ENCODE measurements around the gene MEGF11. TPM values are rescaled to one million over a fixed set of nuclear protein-coding genes. Genes with fewer than 3 reads are reported as not detected.

The MEGF11 gene
- total RNA-seq, 2 donors from 2014 or later, result not detected

DNA sequence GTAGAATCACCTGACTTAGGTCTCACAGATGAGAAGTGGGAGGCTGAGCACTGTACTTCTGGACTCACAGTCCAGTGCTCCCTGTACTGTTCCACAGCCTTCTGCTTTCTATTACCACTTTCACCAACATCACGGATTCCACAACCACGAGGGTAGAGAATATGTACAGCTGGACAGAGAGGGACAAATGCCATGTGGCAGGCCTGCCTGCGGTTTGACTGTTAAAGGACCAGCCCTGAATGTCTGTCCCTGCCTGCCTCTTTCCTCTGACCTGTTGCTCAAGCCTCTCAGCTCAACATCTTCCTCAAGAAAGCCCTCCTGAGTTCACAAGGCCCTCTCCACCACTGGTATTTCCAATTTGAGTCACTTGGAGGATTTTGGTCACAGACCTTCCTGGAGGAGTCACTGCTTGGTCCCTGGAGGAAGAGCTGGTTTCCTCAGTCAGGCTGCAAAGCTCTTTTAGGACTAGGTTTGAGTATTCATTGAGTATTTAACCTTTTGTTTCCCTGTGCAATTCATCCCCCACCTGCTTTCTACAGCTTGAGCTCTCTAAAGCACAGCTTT lies 335.1 kb downstream of the MEGF11 start:
- TF ChIP-seq, protein P1, sequence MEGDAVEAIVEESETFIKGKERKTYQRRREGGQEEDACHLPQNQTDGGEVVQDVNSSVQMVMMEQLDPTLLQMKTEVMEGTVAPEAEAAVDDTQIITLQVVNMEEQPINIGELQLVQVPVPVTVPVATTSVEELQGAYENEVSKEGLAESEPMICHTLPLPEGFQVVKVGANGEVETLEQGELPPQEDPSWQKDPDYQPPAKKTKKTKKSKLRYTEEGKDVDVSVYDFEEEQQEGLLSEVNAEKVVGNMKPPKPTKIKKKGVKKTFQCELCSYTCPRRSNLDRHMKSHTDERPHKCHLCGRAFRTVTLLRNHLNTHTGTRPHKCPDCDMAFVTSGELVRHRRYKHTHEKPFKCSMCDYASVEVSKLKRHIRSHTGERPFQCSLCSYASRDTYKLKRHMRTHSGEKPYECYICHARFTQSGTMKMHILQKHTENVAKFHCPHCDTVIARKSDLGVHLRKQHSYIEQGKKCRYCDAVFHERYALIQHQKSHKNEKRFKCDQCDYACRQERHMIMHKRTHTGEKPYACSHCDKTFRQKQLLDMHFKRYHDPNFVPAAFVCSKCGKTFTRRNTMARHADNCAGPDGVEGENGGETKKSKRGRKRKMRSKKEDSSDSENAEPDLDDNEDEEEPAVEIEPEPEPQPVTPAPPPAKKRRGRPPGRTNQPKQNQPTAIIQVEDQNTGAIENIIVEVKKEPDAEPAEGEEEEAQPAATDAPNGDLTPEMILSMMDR (IDR thresholded peaks at IDR 0.05), result no peak
- no peaks in the 10 kb centered on the region for H3K9me3 ChIP-seq
- DNase-seq, result no peak
- H3K4me3 ChIP-seq, result no peak overlapping the region
- H3K36me3 ChIP-seq, result no peaks in the 10 kb centered on the region
- H3K4me1 ChIP-seq, result no peaks in the 10 kb centered on the region
- no peaks in the 10 kb centered on the region for H3K27me3 ChIP-seq
- H3K9ac ChIP-seq (ENCODE audit: low read depth in 2 of 2, low read length in 2 of 2), result no peak overlapping the region
- intact Hi-C loops (cut with DNase I), result no loop called here
- H3K27ac ChIP-seq, result no peak overlapping the region

DNA sequence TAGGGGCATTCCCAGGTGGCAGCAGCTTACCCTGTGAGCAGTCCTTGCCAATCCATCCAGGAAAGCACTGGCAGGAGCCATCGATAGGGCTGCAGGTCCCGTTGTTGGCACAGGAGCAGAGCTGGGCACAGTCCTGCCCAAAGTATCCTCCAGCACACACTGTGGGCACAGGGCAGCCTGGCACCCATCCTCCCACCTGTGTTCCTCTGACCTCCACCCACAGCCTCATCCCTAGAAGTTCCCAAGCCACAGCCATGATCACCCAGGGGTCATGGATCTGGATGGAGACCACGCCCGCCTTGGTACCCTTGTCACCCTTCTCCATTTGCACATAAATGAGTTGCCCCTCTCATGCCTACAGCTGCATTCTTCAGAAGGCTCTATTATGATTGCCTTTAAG lies 335.6 kb downstream of the MEGF11 start:
- Histone ChIP-seq H3K4me1 (no peaks in the 10 kb centered on the region), H3K27ac (no peak overlapping the region), H3K9ac (ENCODE audit: low read depth in 2 of 2, low read length in 2 of 2) (no peak overlapping the region), H3K27me3 (no peaks in the 10 kb centered on the region), H3K36me3 (no peaks in the 10 kb centered on the region), H3K9me3 (no peaks in the 10 kb centered on the region), H3K4me3 (no peak overlapping the region)
- no peak for DNase-seq
- TF ChIP-seq, protein P1 (IDR thresholded peaks at IDR 0.05), result no peak
- intact Hi-C loops (cut with DNase I), result no loop called here

DNA sequence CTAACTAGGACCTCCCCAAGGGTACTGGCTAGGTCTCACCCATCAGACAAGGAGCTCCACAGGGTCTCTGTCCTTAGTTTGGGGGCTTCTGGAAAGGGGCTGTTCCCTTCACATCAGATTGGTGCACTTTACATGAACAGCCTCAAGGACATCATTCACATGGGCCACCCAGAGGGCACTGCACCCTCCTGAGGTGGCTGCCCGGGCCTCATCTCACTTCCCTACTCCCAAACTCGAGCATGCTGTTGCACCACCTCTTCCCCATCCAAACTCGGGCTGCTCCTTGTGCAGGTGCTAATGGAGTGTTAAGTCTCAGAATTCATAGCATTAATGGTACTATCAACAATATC lies 336.2 kb downstream of the MEGF11 start:
- Histone ChIP-seq H3K4me1 (no peaks in the 10 kb centered on the region), H3K27ac (no peak overlapping the region), H3K36me3 (no peaks in the 10 kb centered on the region), H3K9ac (ENCODE audit: low read depth in 2 of 2, low read length in 2 of 2) (no peak overlapping the region), H3K4me3 (no peak overlapping the region), H3K27me3 (no peaks in the 10 kb centered on the region), H3K9me3 (no peaks in the 10 kb centered on the region)
- intact Hi-C loops (cut with DNase I), result no loop called here
- TF ChIP-seq, protein P1 (IDR thresholded peaks at IDR 0.05), result no peak
- DNase-seq, result no peak

DNA sequence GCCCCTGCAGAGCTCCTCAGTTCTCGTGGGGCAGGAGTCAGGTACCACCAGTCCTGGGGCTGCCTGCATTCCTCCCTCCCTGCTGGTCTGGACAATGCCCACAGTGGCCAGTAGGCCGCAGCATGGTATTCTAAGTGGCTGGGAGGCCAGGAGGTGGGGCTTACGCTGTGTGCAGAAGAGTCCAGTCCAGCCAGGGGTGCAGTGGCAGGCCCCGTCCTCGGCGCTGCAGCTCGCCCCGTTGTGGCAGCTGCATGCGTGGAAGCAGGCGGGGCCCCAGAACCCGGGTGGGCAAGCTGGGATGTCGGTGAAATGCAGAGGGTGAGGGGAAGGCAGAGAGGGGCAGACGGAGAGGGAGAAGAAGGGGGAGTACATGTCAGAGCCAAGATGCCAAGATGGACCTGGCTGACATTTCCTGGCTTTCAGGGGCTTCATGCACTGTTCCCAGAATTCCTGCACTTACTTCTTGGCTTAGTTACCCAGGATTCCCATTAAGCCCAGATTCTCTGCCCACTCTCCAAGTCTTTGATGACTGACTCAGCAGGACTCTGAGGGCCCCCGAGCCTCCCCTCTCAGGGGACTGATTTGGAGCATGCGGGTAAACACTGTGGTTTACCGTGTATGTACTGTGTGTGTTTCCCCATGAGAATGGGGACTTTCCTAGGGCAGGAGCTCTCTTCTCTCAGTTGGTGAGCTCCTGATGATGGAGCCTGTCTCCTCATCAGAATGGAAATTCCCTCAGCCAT lies 336.7 kb downstream of the MEGF11 start:
- H3K27ac ChIP-seq, result no peak overlapping the region
- no peak overlapping the region for H3K9ac ChIP-seq (ENCODE audit: low read depth in 2 of 2, low read length in 2 of 2)
- no peaks in the 10 kb centered on the region for H3K9me3 ChIP-seq
- no peaks in the 10 kb centered on the region for H3K4me1 ChIP-seq
- DNase-seq, result no peak
- H3K36me3 ChIP-seq, result no peaks in the 10 kb centered on the region
- TF ChIP-seq, protein P1 (IDR thresholded peaks at IDR 0.05), result peak; percentile 32
- H3K27me3 ChIP-seq, result no peaks in the 10 kb centered on the region
- intact Hi-C loops (cut with DNase I), result no loop called here
- H3K4me3 ChIP-seq, result no peak overlapping the region

DNA sequence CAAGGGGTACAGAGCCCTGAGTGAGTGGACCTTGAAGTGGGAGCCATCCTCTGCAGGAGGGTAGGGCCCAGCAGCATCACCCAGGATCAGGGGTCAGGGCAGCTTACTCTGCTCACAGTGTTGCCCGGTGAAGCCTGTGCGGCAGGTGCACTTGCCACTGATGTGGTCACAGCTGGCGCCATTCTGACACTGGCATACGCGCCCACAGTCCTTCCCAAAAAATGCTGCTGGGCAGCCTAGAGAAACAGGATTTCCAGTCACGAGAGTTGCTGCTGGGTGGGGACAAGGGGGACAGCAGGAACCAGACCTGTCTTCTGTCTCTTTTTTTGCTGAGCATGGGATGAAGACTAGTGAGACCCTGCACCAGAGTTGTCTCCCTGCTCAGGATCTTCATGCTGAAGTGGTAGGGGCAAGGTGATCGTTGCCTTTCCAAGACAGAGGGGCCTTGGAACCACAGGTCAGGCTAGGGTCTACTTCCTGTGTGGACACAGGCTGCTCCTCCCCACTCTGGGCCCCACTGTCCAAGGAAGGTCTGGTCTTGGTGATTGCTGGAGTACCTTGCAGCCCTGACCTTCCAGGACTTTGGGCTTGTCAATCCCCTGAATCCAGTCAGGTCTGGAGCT lies 337.4 kb downstream of the MEGF11 start:
- H3K9ac ChIP-seq (ENCODE audit: low read depth in 2 of 2, low read length in 2 of 2), result no peak overlapping the region
- intact Hi-C loops (cut with DNase I), result no loop called here
- H3K9me3 ChIP-seq, result no peaks in the 10 kb centered on the region
- H3K27me3 ChIP-seq, result no peaks in the 10 kb centered on the region
- H3K4me3 ChIP-seq, result no peak overlapping the region
- TF ChIP-seq, protein P1 (IDR thresholded peaks at IDR 0.05), result no peak
- DNase-seq, result no peak
- no peaks in the 10 kb centered on the region for H3K36me3 ChIP-seq
- no peaks in the 10 kb centered on the region for H3K4me1 ChIP-seq
- H3K27ac ChIP-seq, result no peak overlapping the region
